Tracheal epithelial cell (primary cell): Measurements from ENCODE around the gene CDH22. TPM values are rescaled to one million over a fixed set of nuclear protein-coding genes. Genes with fewer than 3 reads are reported as not detected.

Experiments
- total RNA-seq: library from RNA; depleted of rRNA; stranded (reverse); fragments of >200 nt; gene quantifications from 2 replicates; pipeline ENCODE4 v1.2.1, GENCODE V29; 2014

CDH22 gene
- total RNA-seq, result not detected in 2 replicates

DNA sequence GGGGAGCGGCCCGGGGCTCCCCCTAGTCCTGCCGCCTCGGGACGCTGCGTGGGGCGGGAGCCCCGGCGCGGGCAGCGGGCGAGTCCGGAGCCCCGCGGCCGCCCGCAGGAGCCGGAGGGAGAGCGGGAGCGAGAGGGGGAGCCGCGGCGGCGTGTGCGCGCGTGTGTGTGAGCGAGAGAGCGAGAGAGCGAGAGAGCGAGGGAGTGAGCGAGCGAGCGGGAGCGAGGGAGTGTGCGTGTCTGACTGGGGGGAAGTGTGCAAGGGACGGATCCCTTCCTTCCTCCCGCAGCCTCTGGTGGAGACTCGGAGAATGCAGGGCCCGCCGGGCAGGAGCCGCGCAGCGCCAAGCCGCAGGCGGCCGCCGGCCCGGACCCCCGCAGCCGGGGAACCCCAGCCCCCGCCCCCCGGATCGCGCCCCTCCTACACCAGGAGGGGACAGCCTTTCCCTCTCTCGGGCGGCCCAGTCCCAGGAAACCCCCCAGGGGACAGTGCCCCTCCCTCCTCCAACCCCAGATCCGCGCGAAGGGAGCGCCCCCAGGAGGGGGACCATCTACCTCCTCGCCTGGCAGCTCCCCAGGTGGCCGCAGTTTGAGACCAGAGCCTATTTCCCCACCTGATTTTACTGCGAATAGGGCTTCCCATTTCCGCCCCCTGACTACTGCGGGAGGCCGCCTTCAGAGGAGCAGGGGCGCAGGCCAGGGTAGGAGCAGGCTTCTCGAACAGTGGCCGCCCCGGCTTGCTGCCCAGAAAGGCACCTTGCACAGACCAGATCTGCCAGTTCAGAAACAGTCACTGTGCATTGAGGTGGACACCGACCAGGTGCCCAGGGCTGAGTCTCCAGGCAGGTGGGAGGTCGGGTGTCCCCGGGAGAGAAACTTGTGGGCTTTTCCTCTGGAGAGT, at the start of gene CDH22:
TSS of gene CDH22 (minus strand) at position 241 of the 900 bp plus-strand sequence. CDS start 57,204 bp downstream, outside the sequence.

Other genes starting within 250 kb of the CDH22 start
- gene NCOA5, start 218.5 kb downstream of the CDH22 start, total RNA-seq, result 7.0 and 9.2 TPM in 2 replicates
- 10.0 and 28.4 TPM in 2 replicates for gene CD40, start 190.2 kb downstream of the CDH22 start, total RNA-seq
- gene ELMO2, start 98.1 kb upstream of the CDH22 start, total RNA-seq, result 17.5 and 21.9 TPM in 2 replicates
- gene ZNF334, start 205.1 kb upstream of the CDH22 start, total RNA-seq, result 1.2 and 2.6 TPM in 2 replicates
- not detected in 2 replicates for gene OCSTAMP, start 242.2 kb upstream of the CDH22 start, total RNA-seq